HG03064 (cell line): ENCODE data around the gene MEIOB.
"Not testable (repeated sequence)": the region's sequence is repeated elsewhere in the genome, so short reads cannot be mapped to it uniquely, and the experiment has no call there.

Source experiments
- ATAC-seq: cut with Tn5 transposase; IDR thresholded peaks from one replicate; pipeline ENCODE4 v1.9.1; 2021; ENCODE audit warnings: low read depth; ENCODE audit not compliant: unreplicated experiment

Gene MEIOB

GRCh38 chr16:1816396-1817275 is 55.3 kb downstream of the MEIOB start:
- ATAC-seq: no peak

- no peak for ATAC-seq
These were observed 56.5 kb downstream of the MEIOB start for GRCh38 chr16:1815461-1815860.

GRCh38 chr16:1812732-1813163 is 59.2 kb downstream of the MEIOB start:
- no peak for ATAC-seq

DNA sequence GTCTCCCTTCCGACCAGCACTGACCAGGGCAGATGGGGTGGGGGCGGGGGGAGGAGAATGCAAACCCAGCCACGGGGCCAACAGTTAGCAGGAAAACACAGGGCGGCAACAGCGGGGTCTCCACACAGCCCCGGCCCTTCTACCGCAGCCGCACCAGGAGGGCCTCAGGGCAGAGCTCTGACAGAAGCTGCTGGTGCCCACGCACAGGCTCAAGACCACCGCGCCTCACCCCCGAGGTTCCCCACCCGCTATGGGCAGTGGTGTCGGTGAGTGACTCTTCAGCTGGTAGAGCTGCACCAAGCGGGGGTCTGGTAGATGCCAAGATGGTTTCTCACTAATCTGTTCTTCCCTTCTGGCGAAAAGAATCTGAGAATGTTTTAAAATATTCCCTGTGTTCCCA is 61.4 kb downstream of the MEIOB start:
- ATAC-seq: no peak

DNA sequence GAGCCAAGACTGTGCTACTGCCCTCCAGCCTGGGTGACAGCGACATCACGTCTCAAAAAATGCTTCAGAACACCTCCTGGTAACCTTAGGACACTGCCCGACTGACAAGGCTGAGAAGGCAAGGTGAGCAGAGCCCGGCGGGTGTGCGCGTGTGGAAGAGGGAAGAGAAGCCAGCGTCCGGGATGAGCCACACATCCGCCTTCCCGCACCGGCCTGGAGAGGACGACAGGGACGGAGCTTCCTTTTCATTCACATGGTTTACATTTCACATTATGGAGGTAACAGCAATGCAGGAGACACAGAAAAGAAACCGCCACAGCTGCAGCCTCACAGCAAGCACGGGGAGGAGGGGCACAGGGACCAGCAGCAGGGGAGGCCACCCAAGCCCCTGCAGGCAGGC is 61.9 kb downstream of the MEIOB start:
- ATAC-seq: no peak

- ATAC-seq: no peak
These were observed 62.6 kb downstream of the MEIOB start for GRCh38 chr16:1809281-1809801.

DNA sequence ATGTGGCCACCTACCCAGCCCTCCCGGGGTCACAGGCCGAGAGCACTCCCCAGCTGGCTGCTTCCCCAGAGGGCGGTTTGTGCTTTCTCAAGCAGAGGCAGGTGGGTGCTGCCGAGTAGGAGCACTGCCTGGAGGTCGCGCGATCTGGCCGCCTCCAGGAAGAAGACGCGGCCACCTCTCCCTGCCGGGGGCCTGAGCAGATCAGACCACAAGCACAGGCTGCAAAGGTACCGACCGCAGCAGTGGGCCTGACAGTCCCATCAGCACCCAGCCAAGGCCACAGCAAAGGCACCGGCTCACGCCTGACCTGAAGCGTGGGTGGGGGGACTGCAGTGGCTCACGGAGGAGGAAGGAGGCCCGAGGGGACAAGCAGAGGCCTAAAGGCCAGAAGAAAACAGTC is 63.3 kb downstream of the MEIOB start:
- no peak for ATAC-seq

DNA sequence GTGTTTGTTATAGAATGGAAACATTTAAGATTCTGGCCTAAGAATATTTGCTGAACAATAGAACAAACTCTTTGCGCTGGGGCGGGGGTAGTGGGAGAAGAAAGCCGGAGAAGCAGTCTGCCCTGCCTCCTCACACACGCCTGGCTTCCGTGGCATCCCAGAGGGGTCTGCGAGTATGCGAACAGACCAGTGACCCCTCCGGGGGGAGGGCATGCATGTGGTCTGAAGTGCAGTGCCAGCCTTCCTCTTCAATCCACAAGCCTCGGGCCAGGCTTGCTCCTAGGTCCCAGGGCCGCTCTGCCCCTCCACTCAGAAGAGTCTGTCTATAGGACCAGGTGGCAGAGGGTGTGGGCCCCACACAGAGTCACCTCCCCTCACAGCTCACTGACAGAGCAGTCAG is 64.3 kb downstream of the MEIOB start:
- ATAC-seq: no peak

GRCh38 chr16:1800701-1801100 is 71.3 kb downstream of the MEIOB start:
- ATAC-seq: no peak

DNA sequence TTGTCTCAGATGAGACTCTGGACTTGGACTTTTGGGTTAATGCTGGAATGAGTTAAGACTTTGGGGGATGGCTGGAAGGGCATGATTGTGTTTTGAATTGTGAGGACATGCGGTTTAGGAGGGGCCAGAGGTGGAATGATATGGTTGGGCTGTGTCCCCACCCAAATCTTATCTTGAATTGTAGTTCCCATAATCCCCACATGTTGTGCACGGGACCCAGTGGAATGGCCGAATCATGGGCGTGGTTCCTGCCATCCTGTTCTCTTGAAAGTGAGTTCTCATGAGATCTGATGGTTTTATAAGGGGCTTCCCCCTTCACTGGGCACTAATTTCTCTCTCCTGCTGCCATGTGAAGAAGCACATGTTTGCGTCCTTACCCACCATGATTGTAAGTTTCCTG is 72.7 kb downstream of the MEIOB start:
- ATAC-seq: not testable (repeated sequence)

DNA sequence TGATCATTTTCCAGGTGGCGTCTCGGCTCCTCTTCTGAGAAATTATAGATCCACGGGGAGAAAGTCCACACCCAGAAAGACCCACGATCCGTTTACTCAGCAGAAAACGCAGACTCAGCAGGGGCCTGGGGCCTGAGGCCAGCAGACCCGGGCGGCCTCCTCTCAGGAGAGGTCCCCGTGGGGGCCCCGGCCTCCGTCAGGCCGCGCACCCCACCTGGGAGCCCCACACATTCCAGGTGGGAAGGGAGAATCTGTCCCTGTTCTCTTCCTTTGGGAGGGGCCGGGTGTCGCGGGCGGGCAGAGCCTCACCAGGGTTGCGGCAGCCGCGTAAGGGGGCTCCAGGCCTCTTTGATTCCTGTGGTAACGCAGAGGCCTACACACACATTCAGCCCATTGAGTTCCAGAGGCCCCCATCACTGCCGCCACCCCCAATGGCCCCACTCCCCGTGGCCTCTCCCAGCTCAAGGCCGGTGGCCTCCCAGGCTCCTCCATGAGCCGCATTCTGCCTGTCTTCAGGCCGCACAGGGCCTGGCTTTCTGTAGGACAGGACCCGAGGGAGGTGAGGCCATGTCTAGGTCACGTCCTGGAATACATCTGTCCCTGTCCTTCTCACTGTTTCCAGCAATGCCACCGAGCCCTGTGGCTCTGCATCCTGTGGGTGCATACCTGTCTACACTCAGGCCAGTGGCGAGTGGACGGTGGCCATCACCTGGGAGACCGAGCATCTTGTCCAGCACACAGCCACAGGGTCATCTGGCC is 76.9 kb downstream of the MEIOB start:
- no peak for ATAC-seq

DNA sequence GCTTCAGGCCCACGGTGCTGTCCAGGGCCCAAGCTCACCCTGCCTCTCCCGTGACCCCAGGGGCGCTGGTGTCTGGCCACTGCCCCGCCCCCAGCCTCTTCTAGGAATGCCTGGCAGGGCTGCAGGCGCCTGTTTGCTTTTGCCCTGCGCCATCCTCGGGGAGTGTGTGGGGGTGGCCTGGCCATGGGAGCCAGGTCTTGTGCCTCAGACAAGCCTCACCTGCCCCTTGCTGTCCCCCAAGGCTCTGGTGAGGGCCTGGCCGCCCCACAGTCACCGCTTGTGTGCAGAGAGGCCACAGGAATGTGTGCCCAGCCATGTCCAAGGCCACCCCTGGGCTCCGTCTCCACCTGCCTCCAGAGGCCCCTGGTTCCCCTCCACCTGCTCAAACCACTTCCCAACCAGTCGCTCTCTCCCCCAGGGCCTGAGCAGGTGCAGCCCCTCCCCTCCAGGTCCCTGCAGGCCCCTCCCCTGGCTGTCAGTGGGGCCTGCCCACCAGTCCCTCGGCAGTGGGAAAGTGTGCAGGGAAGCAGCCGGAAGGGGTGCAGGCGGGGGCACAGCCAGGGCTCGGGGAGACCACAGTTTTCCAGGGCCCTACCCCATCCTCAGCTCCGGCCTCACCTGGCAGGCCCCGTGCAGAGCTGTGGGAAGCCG is 77.6 kb downstream of the MEIOB start:
- ATAC-seq: no peak

DNA sequence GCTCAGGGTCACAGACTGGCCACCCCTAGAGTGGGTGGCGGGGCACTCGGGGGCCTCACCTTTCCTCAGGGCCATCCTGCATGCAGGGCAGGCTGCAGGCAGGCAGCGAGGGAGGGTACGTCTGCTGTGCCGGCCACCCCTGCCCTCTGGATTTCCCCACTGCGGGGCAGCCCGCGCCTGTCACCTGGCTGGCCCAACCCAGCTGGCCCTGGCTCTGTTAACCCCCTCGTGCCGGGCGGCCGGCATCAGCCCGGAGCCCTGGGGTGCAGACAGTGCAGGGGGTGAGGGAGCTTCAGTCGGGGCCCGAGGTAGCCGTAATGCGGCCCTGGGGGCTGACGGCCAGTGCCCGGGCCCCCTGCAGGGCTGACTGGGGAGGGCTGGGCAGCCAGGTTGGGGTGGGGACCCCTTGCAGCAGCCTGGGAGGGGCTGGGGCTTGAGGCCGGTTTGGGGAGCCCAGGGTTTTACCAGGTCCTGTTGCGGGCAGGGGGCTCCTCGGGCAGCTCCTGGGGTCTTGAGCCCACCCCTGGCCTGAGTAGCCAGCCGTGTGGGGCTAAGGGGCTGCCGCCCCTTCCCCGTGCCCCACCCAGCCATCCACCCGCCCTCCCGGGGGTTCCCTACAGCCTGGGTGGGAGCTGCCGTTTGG is 78.3 kb downstream of the MEIOB start, which contains the start of gene IGFALS:
TSS of gene IGFALS (minus strand) at position 128 of the 643 bp plus-strand sequence. CDS start at position 75, 53 bp downstream.
- no peak for ATAC-seq

DNA sequence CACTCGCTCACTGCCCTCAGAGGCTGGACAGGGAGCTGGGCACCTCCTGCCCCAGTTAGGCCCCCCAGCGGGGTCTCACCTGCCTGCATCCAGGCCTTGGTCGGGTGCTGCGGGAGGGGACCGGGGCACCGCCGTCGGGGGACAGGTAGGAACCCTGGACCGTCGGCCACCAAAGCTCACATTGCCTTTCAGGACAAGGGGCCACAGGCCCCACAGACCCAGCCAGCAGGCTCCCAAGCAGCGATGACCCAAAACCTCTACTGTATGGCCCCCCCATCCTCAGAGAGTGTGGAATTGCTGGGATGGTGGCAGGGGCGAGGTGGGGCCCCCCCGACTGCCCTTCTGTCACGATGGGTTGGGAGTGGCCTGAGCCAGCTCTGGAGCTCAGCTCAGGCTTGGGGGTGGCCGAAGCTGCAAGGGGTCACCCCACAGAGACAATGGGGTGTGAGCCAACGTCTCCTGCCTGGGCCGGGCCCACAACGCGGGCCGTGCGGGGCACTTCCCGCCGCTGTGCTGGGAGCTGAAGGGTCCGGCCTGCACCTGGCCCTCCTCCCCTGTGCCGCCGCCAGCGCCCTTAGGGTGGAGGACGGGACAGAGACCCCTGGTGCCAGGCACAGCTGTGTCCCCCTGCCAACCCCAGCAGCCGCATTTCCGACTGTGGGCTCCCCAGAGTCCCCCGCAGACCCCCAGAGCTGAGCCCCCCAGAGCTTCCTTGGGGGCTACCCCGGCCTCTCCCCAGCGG is 79.0 kb downstream of the MEIOB start:
- ATAC-seq: no peak

- ATAC-seq: no peak
These were observed 79.8 kb downstream of the MEIOB start for GRCh38 chr16:1791943-1792812.

GRCh38 chr16:1791256-1791942 is 80.6 kb downstream of the MEIOB start:
- no peak for ATAC-seq

- ATAC-seq: no peak
These were observed 81.2 kb downstream of the MEIOB start for GRCh38 chr16:1790611-1791255.

DNA sequence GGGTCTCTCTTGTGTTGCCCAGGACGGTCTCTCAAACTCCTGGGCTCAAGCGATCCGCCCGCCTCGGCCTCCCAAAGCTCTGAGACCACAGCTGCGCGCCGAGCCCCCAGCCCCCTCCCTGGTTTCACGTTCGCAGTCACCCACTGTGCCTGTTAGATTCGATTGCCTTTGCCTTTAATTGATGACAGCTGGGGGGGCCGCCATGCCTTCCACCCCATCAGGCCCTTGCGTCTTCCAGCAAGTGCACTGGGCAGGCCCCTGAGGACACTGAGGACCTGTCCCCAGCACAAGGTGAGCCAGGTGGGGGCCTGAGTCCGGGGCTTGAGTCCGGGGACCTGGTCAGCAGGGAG is 81.7 kb downstream of the MEIOB start:
- ATAC-seq: no peak
